ENCODE results near the gene PTCH2. TPM values are rescaled to one million over a fixed set of nuclear protein-coding genes. Genes with fewer than 3 reads are reported as not detected.

Gene PTCH2
- total and polyA plus RNA-seq, 2 of the 13 experiments (the other 11 are each of a cell fraction or from before 2014, with no cell fraction given): 0.60 to 1.5 TPM

GRCh38 chr1:44784094-44785028, 58.7 kb downstream of the PTCH2 start (continued):
- TF ChIP-seq ATF7-NPFF (CRISPR knock-in tag; IDR thresholded peaks at IDR 0.05; ENCODE audit: low read depth) (peak; percentile 95), GLMP (CRISPR knock-in tag; IDR thresholded peaks at IDR 0.05; ENCODE audit: borderline replicate concordance) (no peak), ZNF552 (CRISPR knock-in tag; IDR thresholded peaks at IDR 0.05; ENCODE audit: borderline replicate concordance) (no peak), RXRB (CRISPR knock-in tag; IDR thresholded peaks at IDR 0.05; ENCODE audit: borderline replicate concordance) (peak; percentile 6; the same call in 1 of the 2 replicates), CTCF (CRISPR knock-in tag; IDR thresholded peaks at IDR 0.05) (peak; percentile 65), ZNF276 (CRISPR knock-in tag; IDR thresholded peaks at IDR 0.05; ENCODE audit: low read depth) (no peak), ZNF260 (CRISPR knock-in tag; IDR thresholded peaks at IDR 0.05; ENCODE audit: borderline replicate concordance, low read depth) (no peak), TFDP2 (CRISPR knock-in tag; IDR thresholded peaks at IDR 0.05) (peak; percentile 64), JARID2 (CRISPR knock-in tag; IDR thresholded peaks at IDR 0.05; ENCODE audit: insufficient replicate concordance) (peak; percentile 92), ZNF770 (CRISPR knock-in tag; IDR thresholded peaks at IDR 0.05) (0 out of 2 replicates have a peak, but pooled peaks have one; percentile 46), HNF1B (CRISPR knock-in tag; IDR thresholded peaks at IDR 0.05) (no peak), ZNF790 (CRISPR knock-in tag; IDR thresholded peaks at IDR 0.05; ENCODE audit: borderline replicate concordance) (no peak), ZNF749 (CRISPR knock-in tag; IDR thresholded peaks at IDR 0.05; ENCODE audit: borderline replicate concordance) (0 out of 2 replicates have a peak, but pooled peaks have one; percentile 55)

All from HepG2 (cell line).